Left lobe of liver (tissue), 2 donors: Measurements from ENCODE around the gene PLCB1. TPM values are rescaled to one million over a fixed set of nuclear protein-coding genes. Genes with fewer than 3 reads are reported as not detected.
A peak's percentile ranks its signal among the peaks of the same experiment; 100 is the strongest.

Experiments
- ATAC-seq: fragments of 200-7000 bp; cut with Tn5 transposase; one replicate; pipeline ENCODE4 v1.9.1; 2020; ENCODE audit warnings: mild to moderate bottlenecking, moderate library complexity
- DNase-seq: peaks from one replicate; pipeline ENCODE4 v3.0.0-alpha.2; 2020; ENCODE audit warnings: low spot score
- total RNA-seq: library from RNA; stranded (reverse); gene quantifications from one replicate; pipeline ENCODE4 v1.2.1, GENCODE V29; 2021
- donor health status: DM: no; HTN: no; CAD: no; lungs with moderate emphysema.
- donor health status: DM: no; HTN: yes; CAD: no.

PLCB1 gene
- total RNA-seq, 1 donor from 2014 or later: 3.9 TPM

DNA sequence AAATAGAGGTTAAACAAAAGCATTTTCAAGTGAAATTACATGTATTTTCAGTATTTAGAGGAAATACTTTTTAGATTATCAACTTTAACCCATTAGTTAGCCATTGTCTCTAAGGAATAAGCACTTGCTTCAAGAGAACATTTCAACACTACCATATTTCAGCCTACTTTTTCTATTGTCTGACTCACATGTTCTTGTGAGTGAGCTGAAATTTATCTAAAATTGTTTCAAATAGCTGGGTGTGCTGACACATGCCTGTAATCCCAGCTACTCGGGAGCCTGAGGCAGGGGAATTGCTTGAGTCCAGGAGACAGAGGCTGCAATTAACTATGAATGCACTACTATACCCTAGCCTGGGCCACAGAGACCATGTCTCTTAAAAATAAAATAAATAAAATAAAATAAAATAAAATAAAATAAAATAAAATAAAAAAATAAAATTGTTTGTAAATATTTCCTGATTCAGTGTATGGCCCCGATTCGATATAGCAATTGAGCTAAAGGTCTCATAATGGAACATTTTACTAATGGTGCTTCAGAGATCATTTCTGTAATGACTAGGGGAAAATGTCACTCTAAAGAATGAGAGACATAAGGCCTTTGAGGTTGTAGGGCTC is 612.3 kb downstream of the PLCB1 start:
- ATAC-seq (no peak), DNase-seq (no peak)

DNA sequence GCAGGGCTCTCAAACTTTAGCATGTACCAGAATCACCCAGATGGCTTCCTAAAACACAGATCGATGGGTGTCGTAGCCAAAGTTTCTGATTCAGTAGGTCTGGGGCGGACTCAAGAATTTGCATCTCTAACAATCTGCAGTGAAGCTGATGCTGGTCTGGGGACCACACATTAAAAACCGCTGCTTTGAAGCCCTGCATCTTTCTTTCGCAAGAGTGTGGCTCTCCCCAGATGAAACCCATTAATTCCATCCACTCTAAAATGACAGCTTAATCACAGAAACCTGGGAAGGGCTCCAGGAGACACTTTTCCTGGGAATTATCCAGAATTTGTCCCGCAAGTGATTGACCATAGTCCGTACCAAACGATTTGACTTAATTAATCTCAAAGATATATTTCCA is 617.0 kb downstream of the PLCB1 start:
- no peak for DNase-seq
- no peak for ATAC-seq

DNA sequence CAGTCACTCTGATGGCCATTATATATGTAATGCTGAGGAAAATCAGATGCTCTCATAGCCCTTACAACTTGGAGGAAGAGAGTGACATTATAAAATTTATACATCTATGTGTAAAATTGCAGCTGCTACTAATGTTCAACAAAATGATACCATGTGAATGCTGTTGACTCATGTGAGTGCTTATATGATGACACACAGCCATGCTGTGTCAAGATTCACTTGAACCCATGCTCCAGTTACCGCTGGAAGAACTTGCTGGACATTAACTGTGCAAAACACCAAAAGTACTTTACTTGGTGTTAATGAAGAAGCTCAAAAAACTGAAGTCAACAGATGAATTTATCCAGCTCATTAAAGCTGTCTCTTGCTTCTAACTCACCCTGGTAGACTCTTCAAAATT is 617.9 kb downstream of the PLCB1 start:
- DNase-seq (no peak), ATAC-seq (no peak)

DNA sequence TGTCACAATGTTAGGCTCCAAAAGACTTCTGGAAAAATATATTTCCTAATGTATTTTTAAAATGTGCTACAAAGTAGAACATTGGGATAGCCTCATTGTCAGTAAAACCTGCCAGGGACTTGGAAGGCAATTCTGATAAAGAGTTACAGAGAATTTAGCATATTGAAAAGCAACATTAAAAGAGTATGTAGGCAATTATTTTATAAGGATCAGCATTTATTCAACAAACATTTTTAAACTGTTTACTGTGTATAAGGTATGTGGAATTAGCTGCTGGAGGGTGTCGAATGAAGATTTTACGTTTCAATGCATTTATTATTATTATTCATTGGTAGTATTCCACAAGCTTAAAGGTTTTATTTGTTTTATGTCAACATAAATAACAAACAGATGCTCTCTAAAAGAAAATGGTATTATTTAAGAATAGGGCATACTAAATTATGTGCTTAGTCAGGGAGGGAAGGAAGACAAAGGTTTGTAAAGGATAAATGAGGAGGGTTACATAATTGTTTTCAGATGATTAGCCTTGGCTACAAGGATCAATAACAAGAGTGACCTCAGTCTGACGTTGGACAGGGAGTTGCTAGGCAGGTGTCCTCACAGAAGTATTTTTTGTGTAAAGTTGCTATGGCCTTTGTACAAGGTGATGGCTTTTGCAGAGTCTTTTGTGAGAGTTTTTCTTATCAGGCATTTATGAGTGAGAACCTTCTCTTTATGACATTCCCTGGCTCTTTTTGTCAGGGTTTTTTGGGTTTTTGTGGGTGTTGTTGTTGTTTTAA is 623.5 kb downstream of the PLCB1 start:
- DNase-seq (no peak), ATAC-seq (no peak)

DNA sequence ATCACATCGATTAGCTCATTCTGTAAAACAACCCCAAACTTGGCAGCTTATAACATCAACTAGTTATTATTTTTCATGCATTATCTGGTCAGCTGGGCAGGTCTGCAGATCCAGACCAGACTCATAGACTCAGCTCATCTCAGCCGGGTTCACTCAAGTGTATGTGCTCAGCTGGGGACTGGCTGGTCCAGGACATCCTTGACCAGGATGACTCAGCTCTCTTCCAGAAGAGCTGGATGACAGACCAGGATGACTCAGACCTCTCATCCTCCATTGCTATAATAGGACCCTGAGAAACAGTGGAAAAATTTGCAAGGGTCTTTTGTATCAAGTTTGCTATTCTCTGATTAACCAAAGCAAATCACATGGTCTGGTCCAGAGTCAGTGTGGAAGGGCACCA is 624.3 kb downstream of the PLCB1 start:
- ATAC-seq: no peak
- no peak for DNase-seq

DNA sequence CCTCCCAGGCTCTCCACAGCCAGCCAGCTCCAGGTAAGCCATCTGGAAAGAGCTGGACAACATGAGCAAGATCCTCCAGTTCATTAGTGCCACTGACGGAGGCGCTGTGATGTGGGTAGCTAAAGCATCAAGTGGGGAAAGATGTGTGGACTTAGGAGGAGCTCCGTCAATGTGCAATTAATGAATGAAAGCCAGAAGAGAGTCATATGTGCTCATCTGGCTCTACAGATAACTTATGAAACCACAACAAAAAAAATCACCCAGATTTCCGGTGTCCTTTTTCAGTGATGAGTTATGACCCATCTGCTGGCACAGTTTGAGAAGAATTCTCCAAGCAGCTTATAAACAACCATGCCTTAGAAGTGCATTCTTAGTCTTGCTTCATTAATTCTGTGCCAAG is 625.1 kb downstream of the PLCB1 start:
- ATAC-seq (no peak), DNase-seq (no peak)

DNA sequence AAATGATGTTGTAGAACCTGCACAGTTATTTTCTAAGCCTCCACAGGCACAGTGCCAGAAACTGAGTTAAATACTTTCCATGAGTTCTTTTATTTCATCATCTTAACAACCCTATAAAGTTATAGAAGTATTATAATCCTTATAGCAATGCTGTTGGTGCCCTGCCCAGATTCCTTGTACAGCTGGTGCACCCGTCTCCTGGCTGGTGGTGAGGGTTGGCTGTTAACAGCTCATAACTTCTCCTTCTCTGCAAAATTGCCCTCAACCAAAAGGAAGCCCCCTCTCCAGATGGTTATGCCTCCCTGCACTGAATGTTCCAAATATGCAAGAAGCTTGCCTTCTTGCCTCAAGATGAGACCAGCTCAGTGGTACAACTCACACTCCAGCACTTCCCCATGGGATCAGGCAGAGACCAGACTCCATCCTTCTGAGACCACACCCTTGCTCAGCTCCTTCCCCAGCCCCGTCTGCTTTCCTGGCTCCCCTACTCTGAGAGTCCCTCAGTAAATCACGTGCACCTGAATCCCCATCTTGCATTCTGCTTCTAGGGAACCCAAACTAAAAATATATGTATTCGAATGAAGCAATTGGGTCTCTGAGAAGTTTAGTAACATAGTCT is 632.4 kb downstream of the PLCB1 start:
- DNase-seq (no peak), ATAC-seq (no peak)

DNA sequence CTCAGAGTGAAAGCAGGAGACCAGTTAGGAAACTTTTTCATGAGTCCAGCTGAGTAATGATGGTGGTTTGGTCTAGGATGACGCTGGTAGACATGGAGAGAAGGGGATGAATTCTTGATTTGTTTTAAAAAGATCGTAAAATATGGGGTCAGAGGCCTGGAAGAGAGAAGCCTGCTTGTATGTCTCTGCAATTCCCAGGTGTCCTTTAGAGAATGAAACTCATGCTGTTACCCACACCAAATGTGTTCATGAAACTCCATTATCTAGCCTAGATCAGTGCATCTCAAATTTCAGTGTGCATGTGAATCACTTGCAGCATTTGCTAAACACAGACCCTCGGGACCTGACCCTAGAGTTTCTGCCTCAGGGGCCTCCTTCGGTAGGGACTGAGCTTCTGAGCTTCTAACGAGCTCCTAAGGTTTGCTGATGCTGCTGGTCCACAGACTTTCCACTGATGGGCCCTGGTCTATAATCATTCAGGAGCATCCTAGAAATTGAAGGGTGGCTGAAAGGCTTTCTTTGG is 634.9 kb downstream of the PLCB1 start:
- no peak for ATAC-seq
- no peak for DNase-seq

DNA sequence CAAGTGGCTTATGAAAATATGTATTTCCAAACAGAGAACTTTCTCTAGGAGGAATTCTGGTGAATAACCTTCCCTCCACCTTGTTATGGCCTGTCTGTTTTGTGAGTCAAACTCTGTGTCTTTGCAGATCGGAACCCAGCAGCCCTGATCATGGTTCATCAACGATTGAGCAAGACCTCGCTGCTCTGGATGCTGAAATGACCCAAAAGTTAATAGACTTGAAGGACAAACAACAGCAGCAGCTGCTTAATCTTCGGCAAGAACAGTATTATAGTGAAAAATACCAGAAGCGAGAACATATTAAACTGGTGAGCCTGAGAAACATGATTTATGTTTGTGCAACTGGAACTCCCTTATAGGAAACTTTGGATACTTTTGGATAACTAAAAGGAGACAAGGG is 642.3 kb downstream of the PLCB1 start:
- no peak for ATAC-seq
- DNase-seq: no peak

DNA sequence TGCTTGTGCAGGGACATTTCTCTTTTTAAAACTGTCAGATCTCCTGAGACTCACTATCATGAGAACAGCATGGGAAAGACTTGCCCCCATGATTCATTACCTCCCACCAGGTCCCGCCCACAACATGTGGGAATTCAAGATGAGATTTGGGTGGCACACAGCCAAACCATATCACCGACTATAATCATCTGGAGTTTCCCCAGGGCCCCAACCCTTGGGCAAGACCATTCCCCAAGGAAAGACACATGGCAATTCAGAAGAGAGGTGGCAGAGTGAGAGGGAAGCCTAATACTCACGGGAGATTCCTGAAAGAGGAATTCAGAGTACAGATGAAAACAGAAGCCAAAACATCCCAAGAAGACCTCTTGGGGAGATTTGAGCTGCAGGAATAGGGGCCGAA is 645.8 kb downstream of the PLCB1 start:
- DNase-seq (no peak), ATAC-seq (no peak)

DNA sequence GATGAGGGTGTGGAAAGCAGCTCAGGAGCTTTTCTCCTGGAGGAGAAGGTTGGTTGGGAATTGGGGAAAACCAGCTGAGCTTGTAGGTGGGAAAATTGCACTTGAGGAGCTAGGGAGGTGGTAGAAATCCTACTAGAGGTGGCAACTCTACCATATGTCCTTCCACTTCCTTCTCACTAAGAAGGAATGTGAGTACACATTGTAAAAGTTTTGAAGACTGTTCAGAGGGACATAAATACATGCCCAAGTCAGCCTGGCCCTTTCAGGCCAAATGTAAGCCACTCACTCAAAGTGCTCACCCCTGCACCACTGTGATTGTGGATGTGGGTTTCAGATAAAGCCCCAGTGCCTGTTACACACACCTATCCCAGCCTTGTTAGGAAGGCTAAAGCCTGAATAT is 646.3 kb downstream of the PLCB1 start:
- DNase-seq (no peak), ATAC-seq (no peak)

DNA sequence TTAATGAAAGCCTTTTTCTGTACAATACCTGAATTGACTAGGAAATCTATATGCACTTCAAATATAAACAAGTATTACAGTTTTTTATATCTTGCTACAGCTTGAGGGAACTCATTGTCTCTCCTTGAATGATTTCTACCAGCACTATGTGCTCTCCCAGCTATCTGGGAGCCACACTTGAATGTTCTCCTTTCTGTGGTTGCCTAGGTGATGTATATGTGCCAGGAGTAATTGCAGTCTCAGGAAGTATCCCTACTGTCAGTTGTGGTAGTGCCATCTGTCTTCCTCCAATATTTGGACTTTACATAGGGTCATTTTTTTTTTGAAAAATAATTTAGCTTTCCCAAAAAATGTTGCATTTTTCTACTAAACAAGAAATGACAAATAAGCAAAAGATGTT is 648.8 kb downstream of the PLCB1 start:
- ATAC-seq (no peak), DNase-seq (no peak)

DNA sequence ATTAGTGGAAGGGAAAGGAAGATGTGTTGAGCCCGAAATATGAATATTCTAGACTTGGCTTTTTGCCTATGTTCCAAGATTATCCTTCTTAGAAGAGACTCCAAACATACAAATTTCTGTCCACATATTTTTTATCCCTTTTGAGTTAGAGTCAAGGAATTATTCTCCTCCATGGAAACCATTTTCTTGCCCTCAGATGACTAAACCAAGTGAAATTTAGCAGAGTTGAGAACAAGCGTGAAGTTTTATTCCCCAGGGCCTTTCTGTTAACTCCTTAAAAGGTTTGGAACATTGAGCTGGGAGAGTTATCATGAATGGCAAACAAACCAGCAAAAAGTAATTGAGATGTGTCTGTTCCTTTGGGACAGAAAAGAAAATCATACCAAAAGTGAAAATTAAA is 650.7 kb downstream of the PLCB1 start:
- ATAC-seq (no peak), DNase-seq (no peak)

DNA sequence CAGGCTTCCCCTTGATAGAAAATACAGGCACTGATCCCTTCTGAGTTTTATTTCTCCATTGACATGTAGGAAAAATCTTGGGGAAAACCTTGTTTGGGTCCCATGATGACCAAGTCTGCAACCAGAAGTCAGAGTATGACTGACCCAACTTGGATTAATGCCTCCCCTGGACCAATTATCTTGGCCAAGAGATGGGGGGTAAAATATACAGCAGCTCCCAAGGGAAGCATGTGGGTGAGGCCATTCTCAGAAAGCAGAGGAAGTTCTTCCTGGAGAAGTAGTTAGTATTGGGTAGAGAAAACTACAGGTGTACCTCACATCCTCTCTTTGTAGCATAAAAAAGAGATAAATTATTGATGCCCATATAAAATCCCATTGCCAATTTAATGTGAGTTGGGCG is 651.7 kb downstream of the PLCB1 start:
- no peak for DNase-seq
- no peak for ATAC-seq

DNA sequence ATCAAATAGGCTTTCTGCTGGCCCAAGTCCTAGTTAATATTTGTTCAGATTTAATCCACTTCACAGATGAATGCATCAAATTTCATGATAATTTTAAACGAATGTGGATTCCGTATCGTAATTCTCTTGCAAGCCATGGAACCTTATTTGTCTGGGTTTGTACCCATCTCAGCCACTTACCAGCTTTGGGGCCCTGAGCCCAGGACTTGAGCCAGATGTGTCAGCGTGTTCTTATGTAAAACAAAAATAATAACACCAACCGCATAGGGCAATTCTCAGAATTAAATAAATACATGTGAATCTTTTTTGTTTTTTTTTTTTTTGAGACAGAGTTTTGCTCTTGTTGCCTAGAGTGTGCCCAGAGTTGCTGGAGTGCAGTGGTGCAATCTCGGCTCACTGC is 654.3 kb downstream of the PLCB1 start:
- DNase-seq: no peak
- ATAC-seq: no peak

DNA sequence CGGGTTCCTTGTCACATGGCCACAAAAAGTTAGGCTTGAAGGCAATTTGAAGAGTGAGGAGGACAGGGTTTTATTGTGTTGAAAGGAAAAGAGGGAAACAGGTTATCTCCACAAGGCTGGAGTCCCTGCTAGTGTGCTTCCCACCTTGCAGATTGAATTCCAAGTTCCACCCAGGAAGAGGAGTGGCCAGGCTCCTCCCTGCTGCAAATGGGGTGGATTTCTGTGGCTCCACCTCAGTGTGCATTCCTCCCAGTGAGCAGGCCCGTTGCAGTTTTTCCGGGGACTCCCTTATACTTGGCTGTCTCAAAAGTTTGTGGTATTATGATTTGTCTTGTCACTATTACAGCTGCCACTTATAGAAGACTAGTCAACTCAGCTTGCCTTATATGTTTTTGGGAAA is 655.0 kb downstream of the PLCB1 start:
- no peak for ATAC-seq
- no peak for DNase-seq

DNA sequence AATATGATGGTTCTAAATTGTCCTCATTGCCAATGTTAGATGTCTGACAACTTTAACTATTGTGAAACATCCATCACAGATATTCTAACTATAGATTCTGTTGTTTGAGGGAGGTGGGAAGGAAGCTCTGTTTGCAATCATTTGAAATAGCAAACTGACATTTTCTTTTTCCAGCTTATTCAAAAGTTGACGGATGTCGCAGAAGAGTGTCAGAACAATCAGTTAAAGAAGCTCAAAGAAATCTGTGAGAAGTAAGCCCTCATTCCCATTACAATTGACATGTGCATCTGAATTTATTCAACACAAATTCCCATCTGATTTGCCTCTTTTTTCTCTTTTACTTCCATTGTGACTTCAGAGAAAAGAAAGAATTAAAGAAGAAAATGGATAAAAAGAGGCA is 656.2 kb downstream of the PLCB1 start:
- DNase-seq: no peak
- ATAC-seq: no peak

DNA sequence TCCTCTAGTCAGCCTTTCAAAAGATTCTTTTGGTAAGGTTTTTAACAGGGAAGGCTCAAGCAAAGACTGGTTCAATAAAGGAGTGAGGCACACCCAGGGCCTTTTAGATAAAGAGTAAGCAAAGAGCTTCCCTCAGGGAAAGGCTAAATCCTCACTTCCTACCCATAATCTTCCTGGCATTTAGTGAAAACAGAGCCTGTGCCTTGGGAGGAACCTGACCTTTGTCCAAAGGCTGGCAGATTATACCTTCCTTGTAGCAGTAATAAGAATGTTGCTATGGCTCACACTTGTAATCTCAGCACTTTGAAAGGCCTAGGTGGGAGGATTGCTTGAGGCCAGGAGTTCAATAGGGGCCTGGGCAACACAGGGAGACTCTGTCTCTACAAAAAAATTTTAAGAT is 656.8 kb downstream of the PLCB1 start:
- DNase-seq (no peak), ATAC-seq (no peak)

DNA sequence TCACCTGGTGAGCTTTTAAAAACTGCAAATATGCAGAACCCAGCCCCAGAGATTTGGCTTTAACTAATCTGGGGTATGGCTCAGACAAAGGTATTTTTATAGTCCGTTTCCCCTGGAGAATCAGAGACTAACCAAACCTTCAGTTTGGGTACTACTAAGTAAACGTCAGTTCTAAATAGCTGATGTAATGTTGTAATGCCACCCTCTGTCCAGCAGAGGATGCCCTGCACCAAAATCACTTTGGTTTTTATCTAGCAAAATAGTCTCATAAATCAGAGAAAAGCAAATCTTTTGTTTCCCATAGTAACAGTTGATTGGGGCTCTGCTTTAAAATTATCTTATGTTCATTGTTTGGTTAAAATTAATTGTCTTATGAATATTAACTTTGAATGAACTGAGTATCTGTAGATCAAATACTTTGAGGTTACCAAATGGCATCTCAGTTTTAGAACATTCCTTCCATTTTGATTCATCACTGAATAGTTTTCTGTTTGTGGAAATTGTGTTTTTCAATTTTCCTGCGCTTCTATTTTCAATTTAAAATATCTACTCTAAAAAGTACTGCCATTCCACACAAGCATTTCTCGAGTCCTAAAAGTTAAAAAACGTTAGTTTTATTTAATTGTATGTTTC is 658.5 kb downstream of the PLCB1 start:
- ATAC-seq (peak; percentile 84), DNase-seq (no peak)

DNA sequence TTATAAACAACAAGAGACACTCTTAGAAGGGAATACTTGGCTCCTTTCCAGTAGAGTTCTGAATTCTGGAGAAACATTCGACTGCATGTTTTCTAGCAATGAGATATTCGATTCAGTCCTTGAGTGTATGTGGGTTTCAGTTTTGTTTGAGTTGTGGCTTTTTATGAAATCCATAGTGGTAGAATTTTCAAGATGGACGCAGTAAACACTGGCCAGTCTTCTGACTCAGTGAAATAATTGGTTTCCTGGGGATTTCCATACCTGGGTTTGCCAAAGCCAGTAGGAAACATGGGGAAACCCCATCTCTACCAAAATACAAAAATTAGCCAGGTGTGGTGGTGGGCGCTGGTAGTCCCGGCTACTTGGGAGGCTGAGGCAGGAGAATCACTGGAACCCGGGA is 663.3 kb downstream of the PLCB1 start:
- no peak for ATAC-seq

DNA sequence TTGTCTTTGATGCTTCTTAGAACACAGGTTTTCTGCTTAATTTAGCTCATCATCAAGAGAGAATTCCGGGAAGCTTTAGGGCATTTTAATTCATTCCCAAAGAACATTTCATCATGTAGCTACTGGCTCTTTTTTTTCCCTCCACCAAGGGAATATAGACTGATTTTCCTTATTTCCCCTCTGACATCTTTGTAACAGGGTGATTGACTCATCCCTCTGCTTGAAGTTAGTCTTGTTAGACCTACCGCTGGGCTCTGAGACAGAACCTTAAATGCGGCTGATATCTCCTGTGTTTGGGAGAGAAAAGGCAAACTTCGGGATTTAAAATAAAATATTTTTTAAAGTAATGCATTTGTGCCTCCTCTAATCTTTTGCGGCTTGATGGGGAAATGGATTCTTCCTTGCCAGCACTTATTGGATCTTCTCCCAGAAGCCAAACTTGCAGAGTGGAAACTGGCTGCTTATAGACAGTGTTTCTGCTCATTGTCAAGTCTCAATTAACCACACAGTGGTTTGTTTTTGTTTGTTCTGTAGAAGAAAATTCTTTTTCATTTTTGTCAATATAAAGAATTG is 664.1 kb downstream of the PLCB1 start:
- ATAC-seq (no peak), DNase-seq (no peak)

More for the DNA sequence above, 663.3 kb downstream of the PLCB1 start:
- DNase-seq: no peak
